Stimulated activated CD4-positive, alpha-beta T cell treated with anti-CD3 and anti-CD28 coated beads, Interleukin-12 subunit alpha, Interleukin-12 subunit beta, amount 100 ng/mL, for 48 hours (primary cell): Measurements from ENCODE around the gene MAN2C1.
"Not testable (repeated sequence)": the region's sequence is repeated elsewhere in the genome, so short reads cannot be mapped to it uniquely, and the experiment has no call there.

ENCODE experiments used
- DNase-seq, 3 donors: peaks; one replicate each; pipeline ENCODE4 v3.0.0-alpha.2; 2020; ENCODE audit warnings: low read depth in 2 of 3, low spot score in 1 of 3

Gene MAN2C1

GRCh38 chr15:75347222-75348033 lies 21.0 kb downstream of the MAN2C1 start:
- DNase-seq = peak in 1 of 3 donors; percentile 25

DNA sequence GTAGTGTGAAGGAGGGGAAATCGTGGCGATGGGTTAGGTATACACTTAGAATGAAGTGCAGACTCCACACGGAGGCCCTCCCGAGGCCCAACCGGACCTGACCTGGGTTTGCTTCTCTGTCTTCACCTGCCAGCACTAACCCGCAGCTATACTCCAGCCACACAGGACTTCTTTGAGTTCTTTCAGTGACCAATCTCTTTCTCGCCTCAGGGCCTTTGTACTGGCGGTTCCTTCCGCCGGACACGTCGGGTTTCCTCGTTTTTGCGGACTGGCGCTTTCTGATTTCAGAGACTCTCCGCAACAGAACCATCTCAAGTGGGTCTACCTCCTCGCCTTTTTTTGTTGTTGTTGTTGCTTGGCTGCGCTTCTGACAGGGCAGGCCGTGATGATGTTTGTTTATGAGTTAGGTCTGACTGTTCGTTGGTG lies 21.6 kb downstream of the MAN2C1 start, which contains the start of gene NEIL1:
TSS of gene NEIL1 (plus strand) at position 244 of the 426 bp plus-strand sequence. CDS start 1,867 bp downstream, outside the sequence.
- DNase-seq = no peak

DNA sequence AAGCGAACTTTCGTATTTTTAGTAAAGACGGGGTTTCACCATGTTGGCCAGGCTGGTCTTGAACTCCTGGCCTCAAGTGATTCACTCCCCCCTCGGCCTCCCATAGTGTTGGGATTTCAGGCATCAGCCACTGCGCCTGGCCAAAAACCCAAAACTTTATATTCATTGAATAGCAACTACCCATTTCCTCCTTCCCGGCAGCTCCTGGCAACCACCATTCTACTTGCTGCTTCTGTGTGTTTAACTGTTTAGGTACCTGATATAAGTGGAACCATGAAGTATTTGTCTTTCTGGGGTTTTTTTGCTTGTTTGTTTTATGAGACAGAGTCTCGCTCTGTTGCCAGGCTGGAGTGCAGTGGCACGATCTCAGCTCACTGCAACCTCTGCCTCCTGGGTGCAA lies 24.5 kb downstream of the MAN2C1 start:
- DNase-seq = not testable (repeated sequence)

GRCh38 chr15:75342221-75342620 lies 26.2 kb downstream of the MAN2C1 start:
- no peak for DNase-seq

DNA sequence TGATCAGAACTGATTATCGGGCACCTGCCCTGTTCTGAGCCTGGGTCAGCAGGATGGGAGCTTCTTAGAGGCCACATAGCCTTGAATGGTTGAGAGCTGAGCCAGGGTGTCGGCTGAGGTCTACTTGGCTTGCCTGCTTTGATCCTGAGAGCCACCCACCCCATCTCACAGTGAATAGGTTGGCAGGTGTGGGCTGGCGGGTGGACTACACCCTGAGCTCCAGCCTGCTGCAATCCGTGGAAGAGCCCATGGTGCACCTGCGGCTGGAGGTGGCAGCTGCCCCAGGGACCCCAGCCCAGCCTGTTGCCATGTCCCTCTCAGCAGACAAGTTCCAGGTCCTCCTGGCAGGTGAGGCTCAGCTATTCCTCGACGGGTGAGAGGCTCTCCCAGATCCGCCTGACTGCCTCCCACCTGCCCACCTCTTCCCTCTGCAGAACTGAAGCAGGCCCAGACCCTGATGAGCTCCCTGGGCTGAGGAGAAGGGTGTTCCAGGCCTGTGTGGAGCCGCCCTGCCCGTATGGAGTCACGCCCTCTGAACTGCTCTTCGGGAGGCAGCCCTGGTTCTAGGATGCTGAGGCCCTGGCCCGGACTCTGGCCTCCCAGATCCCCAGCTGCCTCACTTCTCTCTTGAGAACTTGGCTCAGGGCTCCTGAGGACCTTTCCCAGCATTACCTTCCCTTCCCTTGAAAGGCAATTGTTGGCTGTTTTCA lies 28.7 kb downstream of the MAN2C1 start:
- DNase-seq = no peak

DNA sequence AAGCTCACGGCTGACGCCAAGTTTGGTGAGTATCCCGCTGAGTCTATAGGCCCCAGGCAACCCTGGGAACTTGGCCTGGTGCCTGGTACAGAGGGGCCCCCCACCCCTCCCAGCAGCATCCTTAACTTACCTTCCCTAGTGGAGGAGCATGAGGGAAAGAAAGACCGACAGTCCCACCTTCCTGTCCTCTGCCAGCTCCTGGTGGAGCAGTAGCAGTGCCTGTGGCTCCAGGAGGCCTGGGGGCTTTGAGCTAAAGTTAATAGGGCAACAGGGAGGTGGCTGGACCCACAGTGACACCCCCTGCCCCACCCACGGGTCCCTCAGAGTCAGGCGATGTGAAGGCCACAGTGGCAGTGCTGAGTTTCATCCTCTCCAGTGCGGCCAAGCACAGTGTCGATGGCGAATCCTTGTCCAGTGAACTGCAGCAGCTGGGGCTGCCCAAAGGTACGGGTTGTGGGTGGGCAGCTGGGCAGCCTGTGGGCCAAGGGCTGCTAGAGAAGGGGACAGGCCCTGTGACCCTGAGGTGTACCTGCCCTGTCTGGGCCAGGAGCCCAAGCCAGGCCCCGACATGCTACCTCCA lies 29.7 kb downstream of the MAN2C1 start:
- no peak for DNase-seq

GRCh38 chr15:75335705-75336355 lies 32.6 kb downstream of the MAN2C1 start, which contains the start of gene COMMD4:
TSS of gene COMMD4 (plus strand) at chr15:75336063. CDS start at chr15:75336090, 27 bp downstream.
- peak; percentile 81 to 87 (median 85) for DNase-seq

- no peak for DNase-seq
These were observed 33.1 kb downstream of the MAN2C1 start for GRCh38 chr15:75335313-75335704.

GRCh38 chr15:75333654-75334419 lies 34.6 kb downstream of the MAN2C1 start:
- not testable (repeated sequence) for DNase-seq

DNA sequence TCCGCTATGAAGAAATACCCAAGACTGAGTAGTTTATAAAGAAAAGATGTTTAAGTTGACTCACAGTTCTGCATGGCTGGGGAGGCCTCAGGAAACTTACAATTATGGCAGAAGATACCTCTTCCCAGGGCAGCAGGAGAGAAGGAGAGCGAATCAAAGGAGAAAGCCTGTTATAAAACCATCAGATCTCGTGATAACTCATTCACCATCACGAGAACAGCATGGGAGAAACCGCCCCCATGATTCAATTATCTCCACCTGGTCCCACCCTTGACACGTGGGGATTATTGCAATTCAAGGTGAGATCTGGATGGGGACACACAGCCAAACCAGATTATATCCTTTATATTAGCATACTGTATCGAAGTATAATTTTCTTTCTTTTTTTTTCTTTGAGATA lies 36.3 kb downstream of the MAN2C1 start:
- DNase-seq = not testable (repeated sequence)

DNA sequence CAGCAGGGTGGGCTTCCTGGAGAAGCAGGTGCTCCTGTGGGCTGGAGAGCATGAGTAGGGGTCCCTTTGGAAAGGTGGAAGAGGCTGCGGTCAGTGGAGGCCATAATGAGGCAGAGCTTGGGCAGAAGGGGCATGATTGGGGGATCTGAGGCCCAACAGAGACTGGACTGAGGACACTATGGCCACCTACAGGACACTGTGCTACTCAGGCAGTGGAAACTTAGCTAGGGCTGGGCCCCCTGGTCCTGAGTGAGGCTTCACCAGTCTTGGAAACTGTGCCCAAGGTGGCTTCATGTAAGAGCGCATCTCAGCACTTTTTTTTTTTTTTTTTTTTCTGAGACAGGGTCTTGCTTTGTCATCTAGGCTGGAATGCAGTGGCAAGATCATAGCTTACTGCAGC lies 38.8 kb downstream of the MAN2C1 start:
- no peak for DNase-seq

- DNase-seq = no peak
These were observed 39.7 kb downstream of the MAN2C1 start for GRCh38 chr15:75328493-75329314.

- no peak for DNase-seq
These were observed 40.9 kb downstream of the MAN2C1 start for GRCh38 chr15:75327491-75327890.

- DNase-seq = no peak
These were observed 41.4 kb downstream of the MAN2C1 start for GRCh38 chr15:75327005-75327404.

DNA sequence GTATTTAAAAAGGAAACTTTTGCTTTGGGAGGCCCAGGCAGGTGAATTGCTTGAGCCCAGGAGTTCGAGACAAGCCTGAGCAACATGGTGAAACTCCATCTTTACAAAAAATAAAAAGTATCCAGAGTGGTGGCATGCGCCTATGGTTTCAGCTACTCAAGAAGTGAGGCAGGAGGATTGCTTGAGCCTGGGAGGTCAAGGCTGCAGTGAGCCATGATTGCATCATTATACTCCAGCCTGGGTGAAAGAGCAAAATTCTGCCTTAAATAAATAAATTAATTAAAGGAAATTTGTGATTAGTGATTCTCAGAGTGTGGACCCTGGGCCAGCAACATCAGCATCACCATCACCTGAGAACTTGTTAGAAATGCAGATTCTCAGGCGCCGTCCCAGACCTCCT lies 42.5 kb downstream of the MAN2C1 start:
- DNase-seq = no peak

DNA sequence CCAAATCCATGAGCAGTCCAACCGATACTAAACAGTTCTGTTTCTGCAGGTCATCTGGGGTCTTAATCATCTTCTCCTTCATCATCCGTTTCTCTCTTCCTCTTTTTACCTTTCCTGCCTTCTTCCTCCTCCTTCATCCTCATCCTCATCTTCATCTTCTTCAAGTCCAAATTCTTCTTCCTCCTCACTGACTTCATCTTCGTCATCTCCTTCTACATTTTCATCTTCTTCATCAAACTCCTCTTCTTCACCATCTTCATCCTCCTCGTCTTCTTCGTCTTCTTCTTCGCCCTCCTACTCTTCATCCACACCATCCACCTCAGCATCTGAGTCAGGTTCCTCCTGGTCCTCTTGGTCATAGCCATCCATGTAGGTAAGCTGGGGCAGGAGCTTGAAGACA lies 46.7 kb downstream of the MAN2C1 start:
- no peak for DNase-seq

DNA sequence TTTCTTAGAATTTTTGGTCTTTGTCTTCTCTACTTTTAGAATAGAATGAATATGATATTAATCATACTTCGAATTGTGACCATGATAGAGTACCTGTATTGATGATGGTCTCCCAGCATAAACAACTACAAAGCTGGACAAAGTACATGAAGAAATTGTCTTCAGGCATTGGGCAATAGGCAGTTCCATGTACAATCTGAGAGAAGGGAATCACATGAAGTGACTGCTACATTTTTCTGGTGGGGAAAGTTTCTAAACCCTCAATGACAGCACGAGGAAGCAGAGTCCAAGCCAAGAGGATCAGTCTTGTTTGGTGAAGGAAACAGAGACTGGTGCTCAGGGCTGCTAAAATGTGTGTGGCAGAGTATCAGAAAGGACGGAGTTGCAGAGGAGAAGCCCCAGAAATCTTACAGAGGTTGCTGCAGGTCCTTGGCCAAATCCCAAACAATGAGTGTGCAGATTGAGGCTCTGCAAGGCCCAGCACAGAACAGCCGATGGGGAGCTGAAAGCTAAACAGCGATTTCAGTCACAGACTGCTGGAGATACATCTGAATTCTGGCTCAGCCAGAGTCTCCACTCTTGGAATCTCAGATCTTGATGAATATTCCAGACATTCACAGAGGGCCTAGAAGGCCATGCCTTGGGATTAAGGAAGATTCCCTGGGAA lies 49.0 kb downstream of the MAN2C1 start:
- DNase-seq = not testable (repeated sequence)

GRCh38 chr15:75314552-75315290 lies 53.7 kb downstream of the MAN2C1 start:
- no peak for DNase-seq
